GM18951 (cell line): ENCODE results near the gene KCNIP3.

Experiments used
- POLR2A ChIP-seq: IDR thresholded peaks from 4 replicates; pipeline ENCODE4 v1.6.1; 2011; ENCODE audit warnings: mild to moderate bottlenecking; ENCODE audit not compliant: insufficient read length, insufficient read depth; ENCODE audit errors: extremely low read depth
- in situ Hi-C: fragments of 300-500 bp; cut with MboI; formaldehyde crosslinking; loops from one replicate; pipeline ENCODE4 v1.12.0; 2022; ENCODE audit warnings: low sequenced_read_pairs, mixed read lengths, inconsistent platforms; ENCODE audit not compliant: unreplicated experiment

Gene KCNIP3

DNA sequence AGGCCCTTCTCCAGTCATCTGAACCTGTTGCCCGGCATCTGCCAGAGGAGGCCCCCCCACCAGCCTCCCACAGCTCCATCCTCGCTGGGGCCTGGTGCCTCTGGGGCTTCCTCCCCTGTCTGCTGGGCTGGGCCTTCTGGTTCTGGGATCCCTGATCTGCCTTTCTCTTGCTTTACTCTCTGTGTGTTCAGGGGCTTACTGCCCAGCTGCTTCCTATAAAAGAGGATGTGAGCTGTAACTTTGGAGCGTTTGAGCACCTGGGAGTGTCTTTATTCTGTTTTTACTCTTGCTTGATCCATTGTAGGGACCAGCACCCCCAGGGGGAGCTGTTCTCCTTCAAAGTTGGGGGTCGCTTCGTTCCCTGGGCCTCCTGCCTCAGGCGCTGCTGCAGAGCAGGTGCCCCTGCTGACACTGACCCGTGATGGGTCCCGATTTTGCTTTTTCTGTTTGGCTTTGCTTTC, 82.3 kb downstream of the KCNIP3 start:
- in situ Hi-C loops: no loop called here
- TF ChIP-seq POLR2A: no peak

DNA sequence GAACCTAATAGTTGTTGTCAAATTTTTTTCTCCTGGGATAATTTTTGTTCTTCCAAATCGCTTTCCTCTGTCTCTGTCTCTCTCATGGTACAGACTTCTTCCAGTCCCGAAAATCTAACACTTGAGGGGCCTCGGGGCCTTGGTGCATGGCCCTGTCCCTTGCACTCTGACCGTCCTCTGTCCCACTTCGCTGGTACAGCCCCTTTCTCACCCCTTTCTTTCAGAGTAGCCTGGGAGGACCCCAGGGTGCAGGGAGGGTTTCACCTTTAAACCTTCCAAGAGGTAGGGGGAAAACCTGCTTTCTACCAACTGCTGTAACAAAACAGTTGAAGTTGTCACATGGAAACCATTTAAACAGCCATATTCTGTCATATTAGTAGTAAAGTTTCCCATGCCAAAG, 83.1 kb downstream of the KCNIP3 start:
- no peak for TF ChIP-seq POLR2A
- in situ Hi-C loops: no loop called here

DNA sequence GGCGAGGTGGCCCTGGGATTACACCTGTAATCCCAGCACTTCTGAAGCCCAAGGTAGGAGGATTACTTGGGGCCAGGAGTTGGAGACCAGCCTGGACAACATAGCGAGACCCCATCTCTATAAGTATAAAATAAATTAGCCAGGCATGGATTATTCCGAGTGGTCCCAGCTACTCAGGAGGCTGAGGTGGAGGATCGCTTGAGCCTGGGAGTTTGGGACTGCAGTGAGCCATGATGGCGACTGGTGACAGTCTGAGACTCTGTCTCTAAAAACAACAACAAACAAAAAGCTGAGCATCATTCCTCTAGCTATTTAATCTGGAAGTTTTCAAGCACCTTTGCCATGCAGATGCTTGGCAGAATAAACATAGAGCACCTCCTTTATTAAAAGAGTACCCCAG, 83.6 kb downstream of the KCNIP3 start:
- in situ Hi-C loops: no loop called here
- no peak for TF ChIP-seq POLR2A

DNA sequence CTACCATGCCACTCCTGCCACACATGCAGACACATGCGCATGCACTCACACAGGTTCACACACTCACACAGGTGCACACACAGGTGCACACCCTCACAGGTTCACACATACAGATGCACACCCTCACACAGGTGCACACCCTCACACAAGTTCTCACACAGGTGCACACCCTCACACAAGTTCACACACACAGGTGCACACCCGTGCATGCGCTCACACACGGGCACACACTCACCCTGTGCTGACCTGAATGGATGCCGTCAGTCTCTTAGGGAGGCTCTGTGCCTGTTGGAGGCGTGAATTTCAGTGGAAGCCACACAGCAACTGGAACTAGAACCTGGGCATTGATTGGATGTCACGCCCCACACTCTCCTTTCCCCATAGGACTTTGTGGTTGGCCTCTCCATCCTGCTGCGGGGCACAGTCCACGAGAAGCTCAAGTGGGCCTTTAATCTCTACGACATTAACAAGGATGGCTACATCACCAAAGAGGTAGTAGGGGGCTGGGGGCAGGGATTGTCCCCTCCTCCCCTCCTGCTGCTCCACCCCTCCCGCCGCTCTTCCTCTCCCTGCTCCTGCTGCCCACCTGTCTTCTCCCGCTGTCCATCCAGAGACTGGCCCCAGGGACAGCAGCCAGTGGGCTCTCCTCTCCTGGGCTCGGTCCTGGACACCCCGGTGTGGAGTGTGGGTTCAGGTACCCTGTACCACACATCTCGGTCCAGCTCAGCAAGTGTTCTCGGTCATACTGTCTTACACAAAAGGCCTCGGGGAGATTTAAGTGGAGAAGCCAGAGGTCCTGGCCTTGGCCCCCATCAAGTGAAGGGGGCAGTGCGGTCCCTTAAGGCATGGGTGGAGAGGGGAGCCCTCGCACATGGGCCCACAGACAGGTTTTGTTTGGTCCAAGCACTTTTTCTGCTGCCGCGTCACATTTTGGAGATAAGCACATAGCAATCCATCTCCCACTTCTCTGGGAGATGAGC, 84.4 kb downstream of the KCNIP3 start:
- TF ChIP-seq POLR2A: no peak
- in situ Hi-C loops: no loop called here

DNA sequence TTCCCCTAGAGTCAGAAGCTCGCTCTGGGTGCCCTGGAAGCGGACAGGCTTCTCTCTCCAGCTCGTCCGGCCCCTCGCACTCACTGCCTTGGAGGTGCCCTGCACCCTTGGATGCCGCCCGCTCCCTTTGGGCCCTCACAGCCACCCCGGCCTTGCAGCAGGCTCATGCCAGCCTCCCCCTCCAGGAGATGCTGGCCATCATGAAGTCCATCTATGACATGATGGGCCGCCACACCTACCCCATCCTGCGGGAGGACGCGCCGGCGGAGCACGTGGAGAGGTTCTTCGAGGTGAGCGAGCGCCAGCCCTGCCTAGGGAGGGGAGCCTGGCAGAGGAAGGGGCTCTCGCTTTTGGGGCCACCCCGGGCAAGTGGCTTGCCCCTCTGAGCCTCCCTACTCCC, 85.0 kb downstream of the KCNIP3 start:
- TF ChIP-seq POLR2A: no peak
- in situ Hi-C loops: no loop called here

DNA sequence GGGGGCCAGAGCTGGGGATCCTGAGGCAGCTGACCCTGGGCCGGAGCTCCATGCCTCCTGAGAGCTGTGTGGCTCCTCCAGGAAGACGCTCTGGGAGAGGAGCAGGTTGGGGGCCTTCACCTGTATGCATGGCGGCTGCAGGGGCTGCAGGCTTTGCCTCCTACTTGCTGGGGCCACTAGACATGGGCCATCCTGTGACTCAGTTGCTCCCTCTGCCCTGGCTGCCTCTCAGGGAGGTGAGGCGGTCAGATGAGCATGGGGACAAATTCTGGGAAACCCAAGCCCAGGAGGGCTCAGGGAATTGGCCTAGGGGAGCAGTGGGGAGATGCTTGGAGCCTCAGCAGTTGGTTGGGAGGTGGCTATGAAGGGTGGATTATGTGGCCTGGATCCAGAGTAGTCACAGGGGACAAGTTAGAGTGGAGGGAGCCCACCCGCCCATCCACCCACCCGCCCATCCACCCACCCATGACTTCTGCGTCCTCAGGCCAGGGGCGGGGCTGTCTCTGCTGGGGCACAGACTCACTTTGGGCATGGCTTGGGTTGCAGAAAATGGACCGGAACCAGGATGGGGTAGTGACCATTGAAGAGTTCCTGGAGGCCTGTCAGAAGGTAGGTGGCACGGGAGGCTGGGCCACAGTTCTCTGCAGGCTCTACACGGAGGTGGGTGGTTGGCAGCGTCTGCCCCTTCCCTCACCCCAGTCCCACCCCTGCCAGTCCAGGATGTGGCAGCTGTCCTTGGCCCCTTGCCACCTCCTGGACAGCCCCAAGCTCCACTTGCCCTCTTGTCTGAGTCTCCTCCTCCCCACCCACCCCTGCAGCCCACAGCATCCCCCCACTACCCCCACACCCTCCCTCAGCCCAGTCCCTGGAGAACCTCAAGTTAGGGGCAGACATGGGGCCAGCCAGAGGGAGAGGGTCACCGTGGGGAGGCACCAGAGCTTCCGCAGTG, 85.8 kb downstream of the KCNIP3 start:
- TF ChIP-seq POLR2A: no peak
- in situ Hi-C loops: no loop called here

DNA sequence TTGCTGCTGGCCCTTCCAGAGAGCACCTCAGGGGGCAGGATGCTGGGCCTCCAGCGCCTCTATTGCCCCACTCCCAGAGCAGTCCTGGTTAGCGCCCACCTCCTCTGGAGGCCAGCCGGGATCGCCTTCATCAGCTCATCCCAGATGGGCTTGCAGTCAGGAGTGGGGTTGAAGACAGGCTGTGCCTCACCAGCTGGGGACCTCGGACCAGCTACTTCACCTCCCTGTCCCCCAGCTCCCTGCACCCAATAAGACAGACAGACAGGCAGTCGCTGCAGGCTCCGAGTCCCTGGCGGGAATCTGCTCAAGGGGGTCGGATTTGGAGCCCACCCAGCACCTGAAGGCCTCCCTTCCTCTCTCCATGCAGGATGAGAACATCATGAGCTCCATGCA, 86.5 kb downstream of the KCNIP3 start:
- no peak for TF ChIP-seq POLR2A
- in situ Hi-C loops: no loop called here

DNA sequence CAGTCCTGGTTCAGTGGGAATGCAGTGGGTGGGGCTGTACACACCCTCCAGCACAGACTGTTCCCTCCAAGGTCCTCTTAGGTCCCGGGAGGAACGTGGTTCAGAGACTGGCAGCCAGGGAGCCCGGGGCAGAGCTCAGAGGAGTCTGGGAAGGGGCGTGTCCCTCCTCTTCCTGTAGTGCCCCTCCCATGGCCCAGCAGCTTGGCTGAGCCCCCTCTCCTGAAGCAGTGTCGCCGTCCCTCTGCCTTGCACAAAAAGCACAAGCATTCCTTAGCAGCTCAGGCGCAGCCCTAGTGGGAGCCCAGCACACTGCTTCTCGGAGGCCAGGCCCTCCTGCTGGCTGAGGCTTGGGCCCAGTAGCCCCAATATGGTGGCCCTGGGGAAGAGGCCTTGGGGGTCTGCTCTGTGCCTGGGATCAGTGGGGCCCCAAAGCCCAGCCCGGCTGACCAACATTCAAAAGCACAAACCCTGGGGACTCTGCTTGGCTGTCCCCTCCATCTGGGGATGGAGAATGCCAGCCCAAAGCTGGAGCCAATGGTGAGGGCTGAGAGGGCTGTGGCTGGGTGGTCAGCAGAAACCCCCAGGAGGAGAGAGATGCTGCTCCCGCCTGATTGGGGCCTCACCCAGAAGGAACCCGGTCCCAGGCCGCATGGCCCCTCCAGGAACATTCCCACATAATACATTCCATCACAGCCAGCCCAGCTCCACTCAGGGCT, 87.9 kb downstream of the KCNIP3 start:
- TF ChIP-seq POLR2A: no peak
- in situ Hi-C loops: no loop called here

DNA sequence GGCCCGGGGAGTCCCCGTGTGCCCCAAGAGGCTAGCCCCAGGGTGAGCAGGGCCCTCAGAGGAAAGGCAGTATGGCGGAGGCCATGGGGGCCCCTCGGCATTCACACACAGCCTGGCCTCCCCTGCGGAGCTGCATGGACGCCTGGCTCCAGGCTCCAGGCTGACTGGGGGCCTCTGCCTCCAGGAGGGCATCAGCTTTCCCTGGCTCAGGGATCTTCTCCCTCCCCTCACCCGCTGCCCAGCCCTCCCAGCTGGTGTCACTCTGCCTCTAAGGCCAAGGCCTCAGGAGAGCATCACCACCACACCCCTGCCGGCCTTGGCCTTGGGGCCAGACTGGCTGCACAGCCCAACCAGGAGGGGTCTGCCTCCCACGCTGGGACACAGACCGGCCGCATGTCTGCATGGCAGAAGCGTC, 88.4 kb downstream of the KCNIP3 start:
- TF ChIP-seq POLR2A: no peak
- in situ Hi-C loops: no loop called here

DNA sequence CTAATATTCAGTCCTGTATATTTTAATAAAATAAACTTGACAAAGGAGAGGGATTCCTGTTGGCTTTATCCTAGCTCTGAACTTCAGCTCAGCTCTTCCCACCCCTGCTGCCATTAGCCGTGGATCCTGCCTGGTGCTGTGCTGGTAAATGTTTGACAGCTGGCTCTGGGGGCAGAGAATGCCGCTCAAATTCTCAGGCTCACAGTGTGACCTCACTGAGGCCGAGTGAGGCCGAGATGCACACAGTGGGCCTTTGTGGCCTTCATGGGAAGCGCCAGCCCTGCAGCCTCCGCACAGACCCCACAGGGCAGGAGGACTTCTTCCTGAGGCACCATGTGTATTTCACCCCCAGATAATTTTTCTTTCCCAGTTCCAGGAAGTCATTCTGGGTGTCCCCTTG, 88.9 kb downstream of the KCNIP3 start:
- TF ChIP-seq POLR2A: no peak
- in situ Hi-C loops: no loop called here

DNA sequence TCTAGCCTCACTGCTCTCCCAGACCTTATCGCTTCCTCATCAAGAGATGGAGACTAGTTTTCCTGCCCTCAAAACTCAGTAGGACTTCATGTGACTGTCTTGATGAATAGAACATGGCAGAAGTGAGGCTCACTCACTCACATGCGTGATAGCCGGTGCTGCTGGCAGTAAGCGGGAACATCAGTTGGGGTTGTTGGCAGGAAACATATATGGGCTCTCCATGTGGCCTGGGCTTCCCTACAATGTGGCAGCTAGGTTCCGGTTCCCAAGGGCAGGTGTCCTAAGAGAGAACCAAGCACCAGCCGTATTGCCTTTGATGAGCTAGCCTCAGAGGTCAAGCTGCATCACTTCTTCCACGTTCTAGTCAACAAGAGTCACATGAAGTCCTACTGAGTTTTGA, 90.2 kb downstream of the KCNIP3 start:
- no peak for TF ChIP-seq POLR2A
- in situ Hi-C loops: no loop called here

DNA sequence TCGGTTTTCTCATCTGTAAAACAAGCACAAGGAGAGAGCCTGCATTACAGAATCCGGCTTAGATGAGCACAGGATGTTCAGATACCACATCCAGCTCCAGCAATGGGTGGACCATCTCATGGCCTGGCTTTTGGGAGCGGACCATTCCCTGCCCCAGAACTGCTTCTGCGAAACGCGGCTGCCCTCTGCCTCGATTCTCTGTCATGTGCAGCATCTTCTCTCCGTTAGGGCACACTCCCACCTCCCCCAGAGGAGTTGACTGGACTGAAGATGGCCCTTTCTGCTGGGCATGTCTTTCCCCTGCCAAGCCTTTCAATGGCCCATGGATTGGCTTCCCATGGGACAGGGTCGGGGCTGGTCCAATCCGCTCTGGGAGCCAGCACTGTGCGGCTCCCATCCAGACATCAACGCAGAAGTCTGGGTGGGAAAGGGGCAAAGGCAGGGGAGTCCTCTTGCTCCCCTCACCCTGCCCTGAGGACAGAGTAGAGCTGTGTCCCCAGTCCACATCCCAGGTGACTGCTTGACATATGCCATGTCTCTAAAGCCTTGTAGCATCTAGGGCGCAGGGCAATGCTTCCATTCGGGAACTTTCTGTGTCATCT, 91.0 kb downstream of the KCNIP3 start:
- TF ChIP-seq POLR2A: no peak
- in situ Hi-C loops: no loop called here
